HepG2 (cell line): ENCODE results near the gene PLXNC1. TPM values are rescaled to one million over a fixed set of nuclear protein-coding genes. Genes with fewer than 3 reads are reported as not detected.

ENCODE experiments used
- ATAC-seq: fragments of 200-7000 bp; cut with Tn5 transposase; 3 replicates; pipeline ENCODE4 v1.9.1; 2020; ENCODE audit warnings: mild to moderate bottlenecking, moderate library complexity
- BruUV-seq: library from RNA; stranded (reverse); fragments of 400-500 nt; replicated peaks from 2 replicates; lab custom pipeline; 2021; lab: Mats Ljungman, UMichigan
- CTCF ChIA-PET: fragments of 300-600 bp; formaldehyde crosslinking; extraction: SDS; loops from one replicate; lab custom pipeline; 2021; ENCODE audit warnings: low total read pairs, inconsistent platforms, low intra/inter-chr PET ratio; lab: Yijun Ruan, JAX
- POLR2A ChIA-PET: fragments of 350-600 bp; sonication (Branson Sonifier 250); formaldehyde crosslinking; loops from one replicate; lab custom pipeline; 2020; ENCODE audit warnings: antibody characterized with exemption, inconsistent platforms; lab: Yijun Ruan, JAX
- DNase-seq: peaks from one replicate; pipeline ENCODE4 v3.0.0-alpha.2; 2015; ENCODE audit warnings: low spot score
- FAIRE-seq: peaks from 3 replicates; lab custom pipeline; 2011; peaks lifted over from hg19 to GRCh38; lab: Jason Lieb, UNC
- H2AFZ ChIP-seq: one replicate; pipeline ENCODE4 v1.6.1; 2011; ENCODE audit warnings: low read length, inconsistent platforms
- H3K27ac ChIP-seq: fragments of 300-600 bp; 3 replicates; pipeline ENCODE4 v1.8.0; 2011; ENCODE audit warnings: mixed run types, mild to moderate bottlenecking, mixed read lengths, low read length, inconsistent platforms; ENCODE audit not compliant: insufficient read depth; ENCODE audit errors: extremely low read length
- H3K27me3 ChIP-seq, 2 experiments: fragments of 200-600 bp in 1 of 2; 2 replicates in 1 of 2; 3 replicates in 1 of 2; pipeline versions ENCODE4 v1.6.0 to v1.8.0; 2011; ENCODE audit warnings: low read length in 2 of 2, mild to moderate bottlenecking in 2 of 2, moderate library complexity in 2 of 2, inconsistent platforms in 1 of 2; ENCODE audit not compliant: insufficient read depth in 2 of 2, control insufficient read depth in 1 of 2
- H3K36me3 ChIP-seq, 2 experiments: fragments of 200-600 bp in 1 of 2; replicated peaks in 1 of 2; 2 replicates in 1 of 2; 3 replicates in 1 of 2; pipeline versions ENCODE4 v1.5.1 to v1.8.0; 2011; ENCODE audit warnings: low read length in 2 of 2, inconsistent platforms in 1 of 2; ENCODE audit not compliant: insufficient read depth in 2 of 2, control insufficient read depth in 1 of 2
- H3K4me1 ChIP-seq: 2 replicates; pipeline ENCODE4 v1.5.1; 2012; ENCODE audit warnings: low read length, inconsistent platforms; ENCODE audit not compliant: insufficient read depth
- H3K4me2 ChIP-seq: 2 replicates; pipeline ENCODE4 v1.6.0; 2011; ENCODE audit warnings: low read depth, low read length, inconsistent platforms
- H3K4me3 ChIP-seq, 3 experiments: fragments of 200-600 bp in 1 of 3; sonication (generic), shearing (Covaris generic) in 1 of 3; replicated peaks in 1 of 3; 2 replicates each; pipeline ENCODE4 v1.5.1; 2011 to 2016; ENCODE audit warnings: low read length in 3 of 3, inconsistent platforms in 2 of 3, low read depth in 2 of 3, mild to moderate bottlenecking in 2 of 3, control low read depth in 1 of 3, mixed read lengths in 1 of 3; ENCODE audit not compliant: insufficient read depth in 1 of 3
- H3K79me2 ChIP-seq: one replicate; pipeline ENCODE4 v1.6.1; 2011; ENCODE audit warnings: low read length, inconsistent platforms; ENCODE audit not compliant: insufficient read depth
- H3K9ac ChIP-seq: 2 replicates; pipeline ENCODE4 v1.6.0; 2011; ENCODE audit warnings: mild to moderate bottlenecking, low read depth, low read length, inconsistent platforms; ENCODE audit not compliant: insufficient read depth
- H3K9me3 ChIP-seq: 2 replicates; pipeline ENCODE4 v1.5.1; 2012; ENCODE audit warnings: mild to moderate bottlenecking, low read length
- H4K20me1 ChIP-seq: 2 replicates; pipeline ENCODE4 v1.6.0; 2011; ENCODE audit warnings: inconsistent platforms, mild to moderate bottlenecking, low read length, moderate library complexity; ENCODE audit not compliant: insufficient read depth
- CCAR2 ChIP-seq: fragments of 200-400 bp; formaldehyde crosslinking; optimal IDR thresholded peaks from 2 replicates; pipeline ENCODE3; 2018; ENCODE audit warnings: low read depth, mild to moderate bottlenecking, low read length, moderate library complexity
- CERS6 ChIP-seq: sonication (generic); formaldehyde crosslinking; IDR thresholded peaks from 2 replicates; pipeline ENCODE4 v1.5.0; 2020; ENCODE audit warnings: missing genetic modification reagents
- MAF1 ChIP-seq: sonication (generic); formaldehyde crosslinking; IDR thresholded peaks from 2 replicates; pipeline ENCODE4 v1.5.0; 2020; ENCODE audit warnings: missing genetic modification reagents, borderline replicate concordance
- NRL ChIP-seq: sonication (generic); formaldehyde crosslinking; IDR thresholded peaks from 2 replicates; pipeline ENCODE4 v1.5.0; 2020; ENCODE audit warnings: missing genetic modification reagents, mild to moderate bottlenecking, moderate library complexity, borderline replicate concordance
- RBM22 ChIP-seq: fragments of 200-400 bp; formaldehyde crosslinking; optimal IDR thresholded peaks from 2 replicates; pipeline ENCODE3; 2017; ENCODE audit warnings: mild to moderate bottlenecking, low read length, moderate library complexity
- SMARCC2 ChIP-seq: fragments of 450-650 bp; IDR thresholded peaks from 2 replicates; pipeline ENCODE4 v1.6.1; 2017; ENCODE audit warnings: antibody characterized with exemption, mild to moderate bottlenecking
- SRY ChIP-seq: sonication (generic); formaldehyde crosslinking; IDR thresholded peaks from 2 replicates; pipeline ENCODE4 v1.8.0; 2022; ENCODE audit warnings: mild to moderate bottlenecking, missing genetic modification reagents
- TBX2 ChIP-seq: sonication (generic); formaldehyde crosslinking; IDR thresholded peaks from 2 replicates; pipeline ENCODE4 v1.5.0; 2020; ENCODE audit warnings: missing genetic modification reagents, mild to moderate bottlenecking, borderline replicate concordance
- ZBTB34 ChIP-seq: sonication (generic); formaldehyde crosslinking; IDR thresholded peaks from 2 replicates; pipeline ENCODE4 v1.8.0; 2022; ENCODE audit warnings: mild to moderate bottlenecking, missing genetic modification reagents
- ZNF383 ChIP-seq: sonication (generic); formaldehyde crosslinking; IDR thresholded peaks from 2 replicates; pipeline ENCODE4 v1.4.0; 2020; ENCODE audit warnings: missing genetic modification reagents, mild to moderate bottlenecking, borderline replicate concordance
- ZNF414 ChIP-seq: sonication (generic); formaldehyde crosslinking; IDR thresholded peaks from 2 replicates; pipeline ENCODE4 v1.5.0; 2020; ENCODE audit warnings: missing genetic modification reagents
- ZNF747 ChIP-seq: sonication (generic); formaldehyde crosslinking; IDR thresholded peaks from 2 replicates; pipeline ENCODE4 v1.8.1; 2023; ENCODE audit warnings: missing genetic modification reagents, mild to moderate bottlenecking, borderline replicate concordance
- ZNF770 ChIP-seq: sonication (generic); formaldehyde crosslinking; IDR thresholded peaks from 2 replicates; pipeline ENCODE4 v1.5.0; 2020; ENCODE audit warnings: mild to moderate bottlenecking, missing genetic modification reagents
- WGBS: methylation state at CpG from one replicate; pipeline ENCODE4 v1.1.6; 2017; ENCODE audit warnings: low lambda C conversion rate; 5-methylcytosine and 5-hydroxymethylcytosine counted together
- in situ Hi-C: cut with HindIII; loops from 2 replicates; pipeline ENCODE4 v1.10.0; 2017; ENCODE audit warnings: low pct_unique_long_range_greater_than_20kb; ENCODE audit not compliant: extremely low pct_ligation_motif_present
- intact Hi-C: fragments of 100-400 bp; cut with micrococcal nuclease; formaldehyde crosslinking; loops from one replicate; pipeline ENCODE4 v1.10.0; 2022; ENCODE audit not compliant: unreplicated experiment
- polyA plus RNA-seq, 8 experiments: library from polyadenylated mRNA; depleted of rRNA in 3 of 8; stranded (reverse) in 7 of 8; unstranded in 1 of 8; fragments of >200 nt; fragmentation: Illumina TruSeq in 4 of 8; extraction: Trizol in 4 of 8; gene quantifications; 2 replicates each; pipeline versions ENCODE4 v1.2.1 to v1.2.3, GENCODE V29; 2011 to 2016; ENCODE audit warnings: low read depth in 4 of 8, missing spikeins in 1 of 8, mixed read lengths in 1 of 8; ENCODE audit not compliant: insufficient read depth in 1 of 8
- total RNA-seq, 5 experiments: library from RNA; depleted of rRNA; stranded (reverse); fragments of >200 nt; fragmentation: Illumina TruSeq; extraction: Trizol; gene quantifications; 2 replicates each; pipeline ENCODE4 v1.2.3, GENCODE V29; 2016; ENCODE audit warnings: low read depth in 1 of 5

The PLXNC1 gene
- total and polyA plus RNA-seq, 2 of the 13 experiments (the other 11 are each of a cell fraction or from before 2014, with no cell fraction given), result 6.6 to 11.2 TPM

GRCh38 chr12:94280063-94280462 lies 131.7 kb downstream of the PLXNC1 start:
- FAIRE-seq (no peak), ATAC-seq (no peak), DNase-seq (no peak)
- Histone ChIP-seq H3K79me2 (no peaks in the 10 kb centered on the region), H3K9ac (no peak overlapping the region), H3K27ac (no peak overlapping the region), H3K4me1 (peaks cover 29% of the 10 kb centered on the region), H3K36me3 (peaks cover 4 to 24% of the 10 kb centered on the region in 2 experiments; a peak in 4 of 5 replicates), H3K27me3 (no peaks in the 10 kb centered on the region), H3K9me3 (no peaks in the 10 kb centered on the region), H3K4me3 (no peak overlapping the region), H3K4me2 (no peak overlapping the region), H2AFZ (no peak overlapping the region), H4K20me1 (no peaks in the 10 kb centered on the region)
- POLR2A ChIA-PET, result no interaction called here
- TF ChIP-seq MAF1 (CRISPR knock-in tag), result no peak
- TF ChIP-seq ZNF383 (CRISPR knock-in tag), result no peak
- no peak for TF ChIP-seq ZNF747
- no peak for TF ChIP-seq NRL (CRISPR knock-in tag)
- TF ChIP-seq SRY, result no peak
- 88% methylated on average over 6 of the region's 7 CpGs for WGBS
- in situ Hi-C loops (no loop called here), intact Hi-C loops (no loop called here)
- CTCF ChIA-PET, result no interaction called here
- no TSS peak for BruUV-seq

- WGBS, result 95% methylated on average over 7 of the region's 7 CpGs
- H3K9me3 ChIP-seq, result no peaks in the 10 kb centered on the region
- no peak overlapping the region for H2AFZ ChIP-seq
- H3K9ac ChIP-seq, result no peak overlapping the region
- H4K20me1 ChIP-seq, result no peaks in the 10 kb centered on the region
- TF ChIP-seq RBM22 (no peak), SMARCC2 (no peak), ZBTB34 (CRISPR knock-in tag) (no peak), CCAR2 (no peak), ZNF770 (no peak), CERS6 (no peak), TBX2 (CRISPR knock-in tag) (no peak), ZNF414 (CRISPR knock-in tag) (no peak)
- intact Hi-C loops, result no loop called here
- ChIA-PET POLR2A (no interaction called here), CTCF (no interaction called here)
- no peak overlapping the region for H3K4me3 ChIP-seq
- in situ Hi-C loops, result no loop called here
- H3K36me3 ChIP-seq, result peaks cover 6 to 30% of the 10 kb centered on the region in 2 experiments
- no peaks in the 10 kb centered on the region for H3K27me3 ChIP-seq
- peaks cover 11% of the 10 kb centered on the region for H3K4me1 ChIP-seq
- no TSS peak for BruUV-seq
- no peak overlapping the region for H3K27ac ChIP-seq
- no peak overlapping the region for H3K4me2 ChIP-seq
- no peak for FAIRE-seq
- no peaks in the 10 kb centered on the region for H3K79me2 ChIP-seq
- no peak for ATAC-seq
- DNase-seq, result no peak
These were observed 134.3 kb downstream of the PLXNC1 start for GRCh38 chr12:94282675-94283074.
